GM12878 (cell line): ENCODE results near the gene LYPD6. TPM values are rescaled to one million over a fixed set of nuclear protein-coding genes. Genes with fewer than 3 reads are reported as not detected.

Source experiments
- ATAC-seq: fragments of 200-7000 bp; cut with Tn5 transposase; 3 replicates; pipeline ENCODE4 v1.9.1; 2020; ENCODE audit warnings: mild to moderate bottlenecking, moderate library complexity
- BruUV-seq: library from RNA; stranded (reverse); fragments of 400-500 nt; replicated peaks from 2 replicates; lab custom pipeline; 2021; lab: Mats Ljungman, UMichigan
- CTCF ChIA-PET: fragments of 300-600 bp; sonication (Branson Sonifier 250); formaldehyde crosslinking; extraction: SDS; loops from one replicate; lab custom pipeline; 2021; ENCODE audit warnings: inconsistent platforms; lab: Yijun Ruan, JAX
- POLR2A ChIA-PET: fragments of 350-600 bp; formaldehyde crosslinking; extraction: SDS; loops from one replicate; lab custom pipeline; 2021; ENCODE audit warnings: inconsistent platforms; lab: Charles Lee
- RAD21 ChIA-PET: fragments of 300-600 bp; sonication (Branson Sonifier 250); formaldehyde crosslinking; loops from one replicate; lab custom pipeline; 2023; ENCODE audit warnings: antibody characterized with exemption; ENCODE audit not compliant: unreplicated experiment; lab: Charles Lee
- SMC1A ChIA-PET: fragments of 300-600 bp; sonication (Branson Sonifier 250); formaldehyde crosslinking; loops from one replicate; lab custom pipeline; 2023; ENCODE audit not compliant: unreplicated experiment, uncharacterized antibody; lab: Charles Lee
- DNase-seq: peaks from one replicate; pipeline ENCODE4 v3.0.0-alpha.2; 2011; ENCODE audit warnings: low read depth, low spot score
- FAIRE-seq: peaks from 3 replicates; lab custom pipeline; 2011; peaks lifted over from hg19 to GRCh38; lab: Jason Lieb, UNC
- H2AFZ ChIP-seq: 2 replicates; pipeline ENCODE4 v1.6.0; 2011; ENCODE audit warnings: low read depth, low read length, control low read depth; ENCODE audit not compliant: control insufficient read depth
- H3K27ac ChIP-seq: 2 replicates; pipeline ENCODE4 v1.5.1; 2011; ENCODE audit warnings: control low read depth; ENCODE audit not compliant: control insufficient read depth, insufficient read depth
- H3K27me3 ChIP-seq, 2 experiments: replicated peaks in 1 of 2; 2 replicates each; pipeline versions ENCODE4 v1.6.0 to v1.6.1; 2011; ENCODE audit warnings: low read length in 1 of 2; ENCODE audit not compliant: control insufficient read depth in 2 of 2, insufficient read depth in 2 of 2
- H3K36me3 ChIP-seq, 2 experiments: 2 replicates each; pipeline ENCODE4 v1.5.1; 2011; ENCODE audit warnings: low read length in 1 of 2; ENCODE audit not compliant: control insufficient read depth in 2 of 2, insufficient read depth in 2 of 2
- H3K4me1 ChIP-seq: 2 replicates; pipeline ENCODE4 v1.6.1; 2011; ENCODE audit warnings: mild to moderate bottlenecking, low read length, moderate library complexity, mixed read lengths; ENCODE audit not compliant: control insufficient read depth, insufficient read depth
- H3K4me2 ChIP-seq: 2 replicates; pipeline ENCODE4 v1.6.0; 2011; ENCODE audit warnings: control low read depth; ENCODE audit not compliant: control insufficient read depth, insufficient read depth
- H3K4me3 ChIP-seq: fragments of 200-600 bp; sonication (generic); 2 replicates; pipeline ENCODE4 v1.5.1; 2016
- H3K79me2 ChIP-seq: 2 replicates; pipeline ENCODE4 v1.6.0; 2011; ENCODE audit warnings: low read length; ENCODE audit not compliant: control insufficient read depth, insufficient read depth
- H3K9ac ChIP-seq: 2 replicates; pipeline ENCODE4 v1.8.0; 2011; ENCODE audit warnings: low read length, control low read depth, mixed read lengths; ENCODE audit not compliant: control insufficient read depth, insufficient read depth
- H3K9me3 ChIP-seq: replicated peaks from 3 replicates; pipeline ENCODE4 v1.5.1; 2011; ENCODE audit warnings: mild to moderate bottlenecking, low read length; ENCODE audit not compliant: control insufficient read depth, insufficient read depth
- H4K20me1 ChIP-seq: 2 replicates; pipeline ENCODE4 v1.6.0; 2011; ENCODE audit not compliant: control insufficient read depth, insufficient read depth
- E2F4 ChIP-seq: IDR thresholded peaks from 2 replicates; pipeline ENCODE4 v1.6.1; 2012; ENCODE audit warnings: low read depth, low read length, improper control_type of control experiment
- EED ChIP-seq: sonication (generic); IDR thresholded peaks from 2 replicates; pipeline ENCODE4 v1.6.1; 2016; ENCODE audit warnings: antibody characterized with exemption, low read depth
- KLF5 ChIP-seq: fragments of 450-650 bp; IDR thresholded peaks from 2 replicates; pipeline ENCODE4 v1.6.1; 2014; ENCODE audit warnings: mild to moderate bottlenecking; ENCODE audit not compliant: partially characterized antibody
- MTA3 ChIP-seq: IDR thresholded peaks from 2 replicates; pipeline ENCODE4 v1.6.1; 2012; ENCODE audit warnings: low read length, inconsistent platforms, borderline replicate concordance
- RAD51 ChIP-seq: fragments of 450-650 bp; IDR thresholded peaks from 2 replicates; pipeline ENCODE4 v1.6.1; 2016; ENCODE audit warnings: moderate library complexity, mild to moderate bottlenecking, inconsistent platforms
- SIX5 ChIP-seq: IDR thresholded peaks from 2 replicates; pipeline ENCODE4 v1.6.1; 2011; ENCODE audit warnings: mild to moderate bottlenecking, low read depth, low read length, moderate library complexity; ENCODE audit not compliant: severe bottlenecking
- SMAD1 ChIP-seq: fragments of 450-650 bp; IDR thresholded peaks from 2 replicates; pipeline ENCODE4 v1.6.1; 2018; ENCODE audit warnings: mild to moderate bottlenecking, low read depth; ENCODE audit not compliant: partially characterized antibody
- SUZ12 ChIP-seq: fragments of 200-600 bp; sonication (generic); IDR thresholded peaks from one replicate; pipeline ENCODE4 v1.6.1; 2018; ENCODE audit warnings: antibody characterized with exemption, mild to moderate bottlenecking; ENCODE audit not compliant: unreplicated experiment
- ZBTB40 ChIP-seq: fragments of 450-650 bp; IDR thresholded peaks from 2 replicates; pipeline ENCODE4 v1.6.1; 2016; ENCODE audit warnings: mild to moderate bottlenecking, moderate library complexity, borderline replicate concordance
- in situ Hi-C: fragments of 300-500 bp; cut with MboI; formaldehyde crosslinking; loops from 9 replicates; pipeline ENCODE4 v1.14.3; 2018; ENCODE audit warnings: mixed read lengths
- intact Hi-C: fragments of 100-400 bp; cut with micrococcal nuclease; formaldehyde crosslinking; loops from one replicate; pipeline ENCODE4 v1.14.2; 2022; ENCODE audit not compliant: unreplicated experiment
- polyA plus RNA-seq, 11 experiments: library from polyadenylated mRNA; depleted of rRNA in 4 of 11; unstranded in 6 of 11; stranded (reverse) in 5 of 11; fragments of >200 nt; fragmentation: Nextera tagmentation in 4 of 11; fragmentation: Illumina TruSeq in 1 of 11; extraction: Ambion mirVana in 4 of 11; extraction: Trizol in 1 of 11; gene quantifications; 1 replicate in 1 of 11; 2 replicates in 10 of 11; pipeline versions ENCODE4 v1.2.1 to v1.2.3, GENCODE V29; 2011 to 2016; ENCODE audit warnings: inconsistent platforms in 2 of 11, missing spikeins in 2 of 11, low read depth in 1 of 11
- total RNA-seq, 4 experiments: library from RNA; depleted of rRNA in 3 of 4; stranded (reverse); fragments of >200 nt in 3 of 4; fragmentation: Illumina TruSeq in 1 of 4; extraction: Trizol in 1 of 4; gene quantifications; 2 replicates each; pipeline versions ENCODE4 v1.2.1 to v1.2.3, GENCODE V29; 2013 to 2021

Gene LYPD6
- total and polyA plus RNA-seq, 10 of the 15 experiments (the other 5 are each of a cell fraction or from before 2014, with no cell fraction given) = not detected

- TF ChIP-seq SIX5 = no peak
- no peak for TF ChIP-seq EED
- TF ChIP-seq RAD51 = no peak
- TF ChIP-seq SMAD1 = no peak
- no peak for TF ChIP-seq E2F4
- no peak for TF ChIP-seq KLF5
- TF ChIP-seq ZBTB40 = no peak
- no peak for TF ChIP-seq MTA3
- no peak for TF ChIP-seq SUZ12
- no peak for DNase-seq
- H3K9me3 ChIP-seq = no peaks in the 10 kb centered on the region; the same call in 2 of the 3 replicates
- H2AFZ ChIP-seq = no peak overlapping the region
- no peak overlapping the region for H3K27ac ChIP-seq
- in situ Hi-C loops = no loop called here
- intact Hi-C loops = no loop called here
- ChIA-PET SMC1A (no interaction called here), RAD21 (no interaction called here), POLR2A (no interaction called here), CTCF (interaction anchor here (0.8 kb wide), 1 partner anchor 11 kb away, joined by 4 read pairs; no protein-coding TSS in a partner anchor)
- no peak for FAIRE-seq
- H3K4me2 ChIP-seq = no peak overlapping the region
- H3K79me2 ChIP-seq = no peaks in the 10 kb centered on the region
- no peaks in the 10 kb centered on the region for H4K20me1 ChIP-seq
- no peaks in the 10 kb centered on the region for H3K4me1 ChIP-seq
- H3K9ac ChIP-seq = no peak overlapping the region
- no peak for ATAC-seq
- no peak overlapping the region for H3K4me3 ChIP-seq
- H3K36me3 ChIP-seq = no peaks in the 10 kb centered on the region
- no peaks in the 10 kb centered on the region for H3K27me3 ChIP-seq
- BruUV-seq = no TSS peak
Observed at GRCh38 chr2:149291881-149292280, 38.5 kb upstream of the LYPD6 start.
